Neural crest cell (in vitro differentiated cells): ENCODE measurements around the gene TPSAB1. TPM values are rescaled to one million over a fixed set of nuclear protein-coding genes. Genes with fewer than 3 reads are reported as not detected.
"Not testable (repeated sequence)": the region's sequence is repeated elsewhere in the genome, so short reads cannot be mapped to it uniquely, and the experiment has no call there.

Experiments
- DNase-seq: peaks from one replicate; pipeline ENCODE4 v3.0.0; 2021; ENCODE audit warnings: low read depth, mixed read lengths, low spot score
- H3K27ac Mint-ChIP-seq: one replicate; pipeline ENCODE4 v1.8.0; 2021; ENCODE audit warnings: mild to moderate bottlenecking, mixed read lengths; ENCODE audit not compliant: unreplicated experiment
- H3K27me3 Mint-ChIP-seq: 2 replicates; pipeline ENCODE4 v1.8.0; 2021; ENCODE audit warnings: low read depth, mild to moderate bottlenecking, mixed read lengths
- H3K36me3 Mint-ChIP-seq: 2 replicates; pipeline ENCODE4 v1.8.0; 2021; ENCODE audit warnings: low read depth, mild to moderate bottlenecking, mixed read lengths
- H3K4me1 Mint-ChIP-seq: 2 replicates; pipeline ENCODE4 v1.8.0; 2021; ENCODE audit warnings: mixed read lengths
- H3K4me3 Mint-ChIP-seq: one replicate; pipeline ENCODE4 v1.8.0; 2021; ENCODE audit warnings: mild to moderate bottlenecking, mixed read lengths
- H3K9me3 Mint-ChIP-seq: 2 replicates; pipeline ENCODE4 v1.8.0; 2021; ENCODE audit warnings: mixed read lengths
- total RNA-seq: library from RNA; stranded (reverse); gene quantifications from 2 replicates; pipeline ENCODE4 v1.2.1, GENCODE V29; 2021
- TF ChIP-seq, protein P1 (sequence below): fragments of 200-600 bp; sonication (generic); conservative IDR thresholded peaks from 2 replicates; pipeline ENCODE4 v1.5.0; 2021; ENCODE audit warnings: antibody characterized with exemption, mild to moderate bottlenecking

Gene TPSAB1
- total RNA-seq, 1 donor from 2014 or later, result not detected

DNA sequence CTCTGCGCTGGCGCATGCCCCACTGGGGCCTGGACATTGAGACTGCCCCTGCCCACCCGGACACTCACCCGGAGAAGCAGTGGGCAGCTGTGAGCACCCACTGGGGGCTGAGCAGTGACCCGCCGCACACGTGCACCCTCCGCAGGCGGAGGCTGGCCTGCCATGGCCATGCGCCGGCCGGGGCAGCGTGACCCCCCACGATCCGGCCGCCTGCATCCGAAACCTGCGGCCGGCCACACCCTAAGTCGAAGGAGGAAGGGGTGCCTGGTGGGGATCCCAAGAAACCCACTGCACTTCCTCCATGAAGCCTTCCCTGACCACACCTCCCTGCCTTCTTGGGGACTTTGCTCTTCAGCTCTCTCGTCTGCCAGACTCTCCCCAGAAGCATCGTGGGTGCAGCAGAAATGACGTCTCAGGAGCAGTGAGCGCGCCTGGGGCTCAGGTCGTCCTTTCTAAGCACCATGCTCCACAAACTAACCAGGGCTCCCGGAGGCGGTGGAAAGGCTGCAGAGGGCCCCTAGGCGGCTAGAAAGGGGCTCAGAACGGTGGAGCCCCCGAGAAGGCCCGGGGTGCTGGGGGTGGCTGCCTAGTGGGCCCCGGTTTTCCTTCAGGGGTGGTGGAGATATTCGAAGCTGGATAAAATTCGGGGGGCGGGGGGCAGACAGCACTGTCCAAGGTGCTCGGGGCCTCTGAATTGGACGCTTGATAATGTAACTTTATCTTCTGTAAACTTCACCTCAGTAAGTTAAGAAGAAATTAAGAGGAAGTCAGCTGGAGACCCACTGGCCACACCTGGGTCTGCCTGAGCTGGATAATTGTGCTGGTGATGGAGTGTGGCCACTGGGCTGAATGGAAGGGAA lies 16.9 kb upstream of the TPSAB1 start:
- no peak for DNase-seq
- Mint-ChIP-seq H3K4me1 (no peaks in the 10 kb centered on the region), H3K27ac (peak overlapping the region; percentile 47), H3K27me3 (no peaks in the 10 kb centered on the region), H3K4me3 (no peak overlapping the region), H3K36me3 (no peaks in the 10 kb centered on the region), H3K9me3 (no peaks in the 10 kb centered on the region)
- TF ChIP-seq, protein P1, sequence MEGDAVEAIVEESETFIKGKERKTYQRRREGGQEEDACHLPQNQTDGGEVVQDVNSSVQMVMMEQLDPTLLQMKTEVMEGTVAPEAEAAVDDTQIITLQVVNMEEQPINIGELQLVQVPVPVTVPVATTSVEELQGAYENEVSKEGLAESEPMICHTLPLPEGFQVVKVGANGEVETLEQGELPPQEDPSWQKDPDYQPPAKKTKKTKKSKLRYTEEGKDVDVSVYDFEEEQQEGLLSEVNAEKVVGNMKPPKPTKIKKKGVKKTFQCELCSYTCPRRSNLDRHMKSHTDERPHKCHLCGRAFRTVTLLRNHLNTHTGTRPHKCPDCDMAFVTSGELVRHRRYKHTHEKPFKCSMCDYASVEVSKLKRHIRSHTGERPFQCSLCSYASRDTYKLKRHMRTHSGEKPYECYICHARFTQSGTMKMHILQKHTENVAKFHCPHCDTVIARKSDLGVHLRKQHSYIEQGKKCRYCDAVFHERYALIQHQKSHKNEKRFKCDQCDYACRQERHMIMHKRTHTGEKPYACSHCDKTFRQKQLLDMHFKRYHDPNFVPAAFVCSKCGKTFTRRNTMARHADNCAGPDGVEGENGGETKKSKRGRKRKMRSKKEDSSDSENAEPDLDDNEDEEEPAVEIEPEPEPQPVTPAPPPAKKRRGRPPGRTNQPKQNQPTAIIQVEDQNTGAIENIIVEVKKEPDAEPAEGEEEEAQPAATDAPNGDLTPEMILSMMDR, result no peak

DNA sequence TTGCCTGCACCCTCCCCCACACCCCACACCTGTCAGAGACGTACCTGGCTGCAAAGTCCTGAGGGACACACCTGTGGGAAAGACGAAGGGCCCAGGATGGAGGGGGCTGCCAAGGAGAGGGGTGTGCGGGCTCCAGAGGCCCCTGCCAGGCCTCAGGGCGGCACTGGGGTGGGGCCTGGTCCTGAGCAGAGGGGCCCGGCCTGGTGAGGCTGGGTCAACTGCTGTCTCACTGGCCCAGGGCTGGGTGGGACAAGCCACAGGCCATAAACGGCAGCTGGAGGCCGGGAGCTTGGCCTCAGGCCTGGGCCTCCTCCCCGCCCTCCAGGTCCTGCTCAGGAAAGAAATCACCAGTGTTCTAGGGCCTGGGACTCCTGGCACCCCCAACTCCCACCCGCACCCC lies 15.9 kb upstream of the TPSAB1 start:
- no peaks in the 10 kb centered on the region for H3K9me3 Mint-ChIP-seq

DNA sequence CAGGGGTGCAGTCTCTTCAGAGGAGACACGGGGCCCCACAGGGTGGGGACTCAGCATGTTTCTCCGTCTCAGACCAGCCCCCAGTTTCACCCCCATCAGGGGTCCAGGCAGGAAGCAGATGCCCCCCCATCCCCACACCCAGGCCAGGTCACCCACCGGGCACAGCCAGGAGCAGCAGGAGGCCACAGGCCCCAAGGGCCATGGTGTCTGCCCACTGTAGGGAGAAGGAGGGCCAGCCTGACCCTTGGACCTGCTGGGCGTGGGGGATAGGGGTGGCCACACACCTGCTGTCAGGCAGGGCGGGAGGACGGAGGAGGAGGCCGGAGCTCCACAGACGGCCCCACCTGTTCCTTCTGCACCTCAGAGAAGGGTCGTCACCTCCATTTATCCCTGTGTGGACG lies 15.5 kb upstream of the TPSAB1 start, which contains the start of gene TPSG1:
Gene TPSG1 (minus strand): TSS at position 218 of the 401 bp plus-strand sequence. CDS start 16 bp downstream, at position 202.
- TF ChIP-seq, protein P1, result no peak
- H3K27me3 Mint-ChIP-seq, result no peaks in the 10 kb centered on the region
- no peaks in the 10 kb centered on the region for H3K9me3 Mint-ChIP-seq
- no peaks in the 10 kb centered on the region for H3K36me3 Mint-ChIP-seq
- DNase-seq, result no peak
- H3K4me1 Mint-ChIP-seq, result no peaks in the 10 kb centered on the region
- no peak within 1 kb of the TSS for H3K27ac Mint-ChIP-seq
- H3K4me3 Mint-ChIP-seq, result no peak within 1 kb of the TSS

More for the DNA sequence above, 15.9 kb upstream of the TPSAB1 start:
- TF ChIP-seq, protein P1, result no peak
- Mint-ChIP-seq H3K27me3 (no peaks in the 10 kb centered on the region), H3K27ac (no peak overlapping the region), H3K4me3 (no peak overlapping the region), H3K4me1 (no peaks in the 10 kb centered on the region), H3K36me3 (no peaks in the 10 kb centered on the region)
- DNase-seq, result no peak

DNA sequence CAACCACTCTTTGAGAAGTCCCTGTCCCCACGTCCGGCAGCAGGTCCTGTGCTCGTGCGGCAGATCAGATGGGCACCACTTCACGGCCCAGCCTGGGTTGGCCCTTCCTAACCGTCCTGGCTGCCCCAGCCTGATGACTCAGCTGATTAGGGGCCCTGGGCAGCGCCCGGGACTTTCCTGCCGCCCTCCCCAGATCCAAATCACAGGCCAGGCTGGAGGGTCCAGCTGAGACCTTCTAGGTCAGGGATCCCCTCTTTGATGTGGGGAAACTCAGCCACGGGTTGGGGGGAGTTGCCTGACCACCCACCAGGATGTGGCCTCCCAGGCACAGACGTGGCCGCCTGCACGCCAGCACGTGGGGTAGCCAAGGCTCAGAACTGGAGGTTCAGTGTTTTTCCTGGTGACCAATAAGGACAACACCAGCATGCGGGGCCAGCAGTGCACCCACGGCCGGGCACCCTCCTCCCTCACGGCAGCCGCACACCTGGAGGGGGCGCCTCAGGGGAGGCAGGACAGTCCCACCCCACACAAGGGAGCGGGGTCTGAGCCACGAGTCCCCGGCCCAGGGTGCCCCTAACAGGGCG lies 14.7 kb upstream of the TPSAB1 start:
- DNase-seq, H3K9me3 Mint-ChIP-seq, H3K27me3 Mint-ChIP-seq, H3K4me1 Mint-ChIP-seq, H3K36me3 Mint-ChIP-seq, H3K4me3 Mint-ChIP-seq, H3K27ac Mint-ChIP-seq: not testable (repeated sequence)

DNA sequence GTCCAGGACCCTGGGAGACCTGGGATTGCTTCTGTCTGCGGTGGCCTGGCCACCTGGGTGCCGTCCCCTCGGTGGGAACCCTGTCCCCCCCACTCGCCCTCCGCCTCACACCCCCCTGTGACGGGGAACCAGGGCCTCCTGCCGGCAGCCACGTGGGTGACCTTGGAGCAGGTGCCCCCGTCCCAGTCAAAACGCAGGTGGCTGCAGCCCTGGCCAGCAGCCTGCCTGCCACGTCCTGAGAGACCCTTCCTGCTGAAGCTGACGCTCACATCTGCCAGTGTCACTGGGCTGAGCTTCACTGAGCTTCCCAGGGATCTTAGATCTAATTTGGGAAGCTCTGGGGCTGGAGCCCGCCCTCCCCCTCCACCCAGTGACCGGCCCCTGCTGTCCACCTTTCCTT lies 13.8 kb upstream of the TPSAB1 start:
- not testable (repeated sequence) for H3K27me3 Mint-ChIP-seq, H3K9me3 Mint-ChIP-seq, H3K4me1 Mint-ChIP-seq, H3K4me3 Mint-ChIP-seq, H3K36me3 Mint-ChIP-seq, DNase-seq
- peak overlapping the region; percentile 67 for H3K27ac Mint-ChIP-seq

DNA sequence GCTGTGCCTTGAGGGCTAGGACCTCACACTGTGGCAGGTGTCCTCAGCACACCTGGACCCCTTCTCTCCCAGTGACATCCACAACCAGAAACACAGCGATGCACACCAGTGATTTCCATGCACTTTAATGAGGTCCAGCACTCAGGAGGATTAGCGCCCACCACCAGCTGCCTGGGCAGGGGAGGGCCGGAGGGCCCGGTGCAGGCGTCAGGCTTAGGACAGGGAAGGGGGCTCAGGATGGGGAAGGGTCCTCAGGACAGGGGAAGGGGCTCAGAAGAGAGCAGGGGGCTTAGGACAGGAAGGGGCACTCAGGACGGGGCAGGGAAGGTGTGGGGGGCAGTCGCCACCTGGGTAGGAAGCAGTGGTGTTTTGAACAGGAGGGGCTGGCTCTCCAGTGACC lies 12.3 kb upstream of the TPSAB1 start:
- H3K27me3 Mint-ChIP-seq, DNase-seq, H3K4me3 Mint-ChIP-seq, H3K4me1 Mint-ChIP-seq, H3K36me3 Mint-ChIP-seq, H3K27ac Mint-ChIP-seq, H3K9me3 Mint-ChIP-seq: not testable (repeated sequence)

DNA sequence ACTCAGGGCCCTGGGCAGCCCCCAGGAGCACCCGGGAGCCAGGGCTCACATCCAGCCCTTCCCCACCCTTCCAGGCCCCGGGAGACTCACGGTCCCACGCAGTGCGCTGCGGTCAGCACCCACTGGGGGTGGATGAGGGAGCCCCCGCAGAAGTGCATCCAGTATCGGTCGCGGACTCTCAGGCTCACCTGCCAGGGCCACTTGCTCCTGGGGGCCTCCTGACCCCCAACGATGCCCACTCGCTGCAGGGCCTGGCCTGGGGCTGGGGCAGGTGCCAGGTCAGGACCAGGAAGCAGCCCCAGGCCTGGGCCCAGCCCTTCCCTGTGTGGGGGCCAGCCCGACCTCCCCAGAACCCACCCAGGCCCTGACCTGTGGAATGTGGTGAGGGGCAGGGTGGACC lies 11.0 kb upstream of the TPSAB1 start:
- not testable (repeated sequence) for H3K36me3 Mint-ChIP-seq, H3K9me3 Mint-ChIP-seq, H3K4me3 Mint-ChIP-seq, DNase-seq, H3K27ac Mint-ChIP-seq, H3K27me3 Mint-ChIP-seq, H3K4me1 Mint-ChIP-seq

DNA sequence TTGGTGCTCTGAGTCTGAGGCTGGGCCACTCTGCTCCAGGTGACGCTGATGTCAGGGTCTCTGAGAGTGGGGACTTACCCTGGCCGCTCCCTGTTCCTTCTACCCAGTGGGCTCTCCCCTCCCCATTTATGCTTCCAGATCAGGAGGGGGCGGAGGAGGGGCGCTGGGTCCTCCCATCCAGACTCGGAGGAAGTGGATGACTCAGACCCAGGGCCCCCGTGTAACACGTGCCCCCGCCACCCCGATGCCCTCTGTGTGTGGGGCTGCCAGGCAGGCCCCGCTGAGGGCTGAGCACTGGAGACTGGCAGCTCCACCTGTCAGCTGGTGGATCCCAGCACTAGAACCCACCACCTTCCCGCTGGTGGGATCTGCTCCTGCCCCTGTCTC lies 10.4 kb upstream of the TPSAB1 start, which contains the start of gene TPSB2:
Gene TPSB2 (minus strand): TSS at position 101 of the 387 bp plus-strand sequence. CDS start 233 bp downstream, outside the sequence.
- H3K36me3 Mint-ChIP-seq, H3K27ac Mint-ChIP-seq, H3K27me3 Mint-ChIP-seq, DNase-seq, H3K4me1 Mint-ChIP-seq, H3K4me3 Mint-ChIP-seq, H3K9me3 Mint-ChIP-seq: not testable (repeated sequence)

DNA sequence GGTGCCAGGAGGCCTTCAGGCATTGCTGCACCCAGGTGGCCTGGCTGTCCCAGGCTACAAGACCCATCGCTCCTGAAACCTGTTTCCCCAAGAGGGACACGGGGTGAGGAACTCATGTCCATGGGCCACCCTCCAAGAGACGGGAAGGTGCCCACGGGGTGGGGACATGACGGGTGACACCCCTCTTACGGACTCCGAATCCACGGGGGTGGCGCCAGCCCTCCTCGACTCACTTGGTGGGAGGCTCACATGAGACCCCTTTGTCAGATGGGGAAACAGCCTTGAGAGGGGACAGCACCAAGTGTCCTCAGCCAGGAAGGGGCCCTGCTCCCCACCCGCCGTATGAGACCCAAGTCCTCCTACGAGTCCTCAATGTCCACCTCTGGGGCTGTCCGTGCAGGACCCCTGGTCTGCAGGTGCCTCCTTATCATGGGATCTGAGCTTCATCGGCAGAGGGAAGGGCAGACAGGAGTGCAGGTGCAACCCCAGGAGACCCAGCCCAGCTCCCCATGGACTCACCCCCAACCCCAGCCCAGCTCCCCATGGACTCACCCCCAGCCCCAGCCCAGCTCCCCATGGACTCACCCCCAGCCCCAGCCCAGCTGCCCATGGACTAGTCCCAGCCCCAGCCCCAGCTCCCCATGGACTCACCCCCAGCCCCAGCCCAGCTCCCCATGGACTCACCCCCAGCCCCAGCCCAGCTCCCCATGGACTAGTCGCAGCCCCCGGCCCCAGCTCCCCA lies 9.9 kb upstream of the TPSAB1 start:
- not testable (repeated sequence) for DNase-seq, H3K9me3 Mint-ChIP-seq, H3K27me3 Mint-ChIP-seq, H3K4me1 Mint-ChIP-seq, H3K4me3 Mint-ChIP-seq, H3K36me3 Mint-ChIP-seq, H3K27ac Mint-ChIP-seq

DNA sequence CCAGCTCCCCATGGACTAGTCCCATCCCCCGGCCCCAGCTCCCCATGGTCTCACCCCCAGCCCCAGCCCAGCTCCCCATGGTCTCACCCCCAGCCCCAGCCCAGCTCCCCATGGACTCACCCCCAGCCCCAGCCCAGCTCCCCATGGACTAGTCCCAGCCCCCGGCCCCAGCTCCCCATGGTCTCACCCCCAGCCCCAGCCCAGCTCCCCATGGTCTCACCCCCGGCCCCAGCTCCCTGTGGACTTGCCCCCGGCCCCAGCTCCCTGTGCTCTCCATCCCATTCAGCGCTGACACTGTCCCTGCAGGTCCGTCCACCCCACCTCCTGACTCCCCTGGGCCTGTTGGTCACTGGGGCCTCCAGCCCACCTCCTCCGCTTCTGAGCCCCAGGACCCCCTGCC lies 9.2 kb upstream of the TPSAB1 start:
- H3K4me1 Mint-ChIP-seq, DNase-seq, H3K27me3 Mint-ChIP-seq, H3K9me3 Mint-ChIP-seq, H3K27ac Mint-ChIP-seq, H3K36me3 Mint-ChIP-seq, H3K4me3 Mint-ChIP-seq: not testable (repeated sequence)
